HEK293 (cell line): Measurements from ENCODE around the gene LBHD1.

ENCODE experiments used
- CTCF ChIA-PET: fragments of 350-600 bp; formaldehyde crosslinking; extraction: SDS; loops from one replicate; lab custom pipeline; 2021; ENCODE audit warnings: antibody characterized with exemption; lab: Yijun Ruan, JAX
- POLR2A ChIA-PET: fragments of 300-600 bp; formaldehyde crosslinking; extraction: SDS; loops from one replicate; lab custom pipeline; 2020; ENCODE audit warnings: antibody characterized with exemption, inconsistent platforms; lab: Yijun Ruan, JAX
- H3K27ac ChIP-seq: fragments of 200-500 bp; sonication (Bioruptor generic); 2 replicates; pipeline ENCODE4 v1.5.1; 2014; ENCODE audit warnings: low read depth, low read length, control low read depth, inconsistent platforms; ENCODE audit errors: extremely low read depth
- H3K36me3 ChIP-seq, 2 experiments: fragments of 200-500 bp in 1 of 2; sonication (Bioruptor generic) in 1 of 2; 1 replicate in 1 of 2; 2 replicates in 1 of 2; pipeline ENCODE4 v1.5.1; 2014 to 2017; ENCODE audit warnings: inconsistent platforms in 2 of 2, low read length in 2 of 2; ENCODE audit not compliant: control insufficient read depth in 2 of 2, insufficient read depth in 1 of 2
- H3K4me1 ChIP-seq: fragments of 200-500 bp; sonication (Bioruptor generic); 2 replicates; pipeline ENCODE4 v1.5.1; 2014; ENCODE audit warnings: mild to moderate bottlenecking, low read length, inconsistent platforms; ENCODE audit not compliant: control insufficient read depth, insufficient read depth
- H3K4me3 ChIP-seq: 2 replicates; pipeline ENCODE4 v1.5.1; 2011; ENCODE audit warnings: low read depth, mild to moderate bottlenecking, control low read depth, low read length, moderate library complexity
- H3K9me3 ChIP-seq: fragments of 200-500 bp; sonication (Bioruptor generic); 2 replicates; pipeline ENCODE4 v1.5.1; 2014; ENCODE audit warnings: low read depth, low read length, inconsistent platforms; ENCODE audit not compliant: control insufficient read depth, insufficient read depth
- BCL11A ChIP-seq: fragments of 450-650 bp; formaldehyde crosslinking; IDR thresholded peaks from 2 replicates; pipeline ENCODE4 v1.5.1; 2016; ENCODE audit warnings: low read depth, missing biosample characterization, missing genetic modification characterization
- FEZF1 ChIP-seq: fragments of 450-650 bp; formaldehyde crosslinking; IDR thresholded peaks from 2 replicates; pipeline ENCODE4 v1.5.1; 2016; ENCODE audit warnings: missing biosample characterization, missing genetic modification characterization
- GLI4 ChIP-seq: fragments of 450-650 bp; formaldehyde crosslinking; IDR thresholded peaks from 2 replicates; pipeline ENCODE4 v1.5.1; 2016; ENCODE audit warnings: missing biosample characterization, missing genetic modification characterization
- IKZF3 ChIP-seq: fragments of 450-650 bp; IDR thresholded peaks from 2 replicates; pipeline ENCODE4 v1.5.0; 2018; ENCODE audit warnings: missing biosample characterization, mild to moderate bottlenecking, missing genetic modification characterization, moderate library complexity
- PRDM2 ChIP-seq: fragments of 450-650 bp; formaldehyde crosslinking; IDR thresholded peaks from 2 replicates; pipeline ENCODE4 v1.5.1; 2016; ENCODE audit warnings: missing biosample characterization, missing genetic modification characterization, borderline replicate concordance
- PRDM4 ChIP-seq: fragments of 450-650 bp; formaldehyde crosslinking; IDR thresholded peaks from 2 replicates; pipeline ENCODE4 v1.5.1; 2017; ENCODE audit warnings: missing biosample characterization, missing genetic modification characterization
- ZNF114 ChIP-seq: fragments of 450-650 bp; formaldehyde crosslinking; IDR thresholded peaks from 2 replicates; pipeline ENCODE4 v1.5.0; 2017; ENCODE audit warnings: missing biosample characterization, missing genetic modification characterization
- ZNF140 ChIP-seq: fragments of 450-650 bp; formaldehyde crosslinking; IDR thresholded peaks from 2 replicates; pipeline ENCODE4 v1.5.1; 2016; ENCODE audit warnings: missing biosample characterization, missing genetic modification characterization
- ZNF2 ChIP-seq: fragments of 450-650 bp; formaldehyde crosslinking; IDR thresholded peaks from 2 replicates; pipeline ENCODE4 v1.5.1; 2016; ENCODE audit warnings: missing biosample characterization, missing genetic modification characterization
- ZNF221 ChIP-seq: fragments of 450-650 bp; formaldehyde crosslinking; IDR thresholded peaks from 2 replicates; pipeline ENCODE4 v1.5.1; 2017; ENCODE audit warnings: missing biosample characterization, missing genetic modification characterization, borderline replicate concordance
- ZNF274 ChIP-seq, 2 experiments: fragments of 200-500 bp in 1 of 2; fragments of 450-650 bp in 1 of 2; sonication (Bioruptor generic) in 1 of 2; formaldehyde crosslinking in 1 of 2; IDR thresholded peaks; 2 replicates each; pipeline versions ENCODE4 v1.5.1 to v1.6.1; 2014 to 2016; ENCODE audit warnings: borderline replicate concordance in 1 of 2, inconsistent platforms in 1 of 2, low read length in 1 of 2, missing biosample characterization in 1 of 2, missing genetic modification characterization in 1 of 2
- ZNF391 ChIP-seq: fragments of 450-650 bp; formaldehyde crosslinking; IDR thresholded peaks from 2 replicates; pipeline ENCODE4 v1.5.1; 2016; ENCODE audit warnings: low read depth, missing biosample characterization, missing genetic modification characterization, borderline replicate concordance
- ZSCAN18 ChIP-seq: fragments of 450-650 bp; formaldehyde crosslinking; IDR thresholded peaks from 2 replicates; pipeline ENCODE4 v1.5.1; 2016; ENCODE audit warnings: missing biosample characterization, missing genetic modification characterization

The LBHD1 gene

GRCh38 chr11:62645671-62645945, 26.5 kb downstream of the LBHD1 start:
- POLR2A ChIA-PET: interaction anchor here (1.1 to 5.9 kb wide), 14 partner anchors 8 to 256 kb away, joined by 3 to 79 read pairs (median 6); partner anchors contain the start of genes B3GAT3, C11orf98, CSKMT and EEF1G

More at GRCh38 chr11:62645671-62645945, 26.5 kb downstream of the LBHD1 start:
- Histone ChIP-seq H3K27ac (peak overlapping the region; percentile 83; the same call in 1 of the 2 replicates), H3K4me1 (peaks cover 3% of the 10 kb centered on the region; the same call in 1 of the 2 replicates), H3K4me3 (peak overlapping the region; percentile 86), H3K36me3 (peaks cover 5 to 54% of the 10 kb centered on the region in 2 experiments; a peak in 2 of 3 replicates), H3K9me3 (no peaks in the 10 kb centered on the region)
- CTCF ChIA-PET: interaction anchor here (0.9 to 1.5 kb wide), 3 partner anchors 10 to 85 kb away, joined by 3 to 5 read pairs (median 4); no protein-coding TSS in a partner anchor
- TF ChIP-seq ZNF140 (tag by site-specific recombination): no peak
- no peak for TF ChIP-seq PRDM4 (tag by site-specific recombination)
- no peak for TF ChIP-seq ZNF221 (tag by site-specific recombination)
- TF ChIP-seq FEZF1 (tag by site-specific recombination): no peak
- no peak for TF ChIP-seq ZNF114
- TF ChIP-seq IKZF3 (tag by site-specific recombination): no peak
- no peak for TF ChIP-seq BCL11A (tag by site-specific recombination)
- no peak for TF ChIP-seq ZNF274 (IDR thresholded peaks at IDR 0.05; ENCODE audit: low read length)
- no peak for TF ChIP-seq ZNF274 (tag by site-specific recombination; IDR thresholded peaks at IDR 0.05; ENCODE audit: borderline replicate concordance)
- TF ChIP-seq PRDM2: no peak
- no peak for TF ChIP-seq ZSCAN18
- TF ChIP-seq ZNF2 (tag by site-specific recombination): no peak
- TF ChIP-seq ZNF391 (tag by site-specific recombination): no peak
- no peak for TF ChIP-seq GLI4 (tag by site-specific recombination)
